Measurements from ENCODE around the gene RNLS. TPM values are rescaled to one million over a fixed set of nuclear protein-coding genes. Genes with fewer than 3 reads are reported as not detected.

RNLS gene
- total RNA-seq, 1 donor from 2014 or later: 12.1 TPM

- peak in 1 of 2 donors; percentile 70 for DNase-seq (ENCODE audit: low spot score in 2 of 2)
- Histone ChIP-seq H3K36me3 (no peaks in the 10 kb centered on the region), H3K4me3 (peak overlapping the region; percentile 29 to 31), H3K27me3 (no peaks in the 10 kb centered on the region), H3K4me1 (peaks cover 5 to 32% of the 10 kb centered on the region in 2 donors), H3K9me3 (no peaks in the 10 kb centered on the region), H3K27ac (peak overlapping the region; percentile 58 to 68)
- intact Hi-C loops (cut with DNase I): loop anchor here (5.0 kb wide), 1 partner anchor 382 kb away; the partner anchor contains the start of genes KLLN and PTEN
- TF ChIP-seq, protein P1, sequence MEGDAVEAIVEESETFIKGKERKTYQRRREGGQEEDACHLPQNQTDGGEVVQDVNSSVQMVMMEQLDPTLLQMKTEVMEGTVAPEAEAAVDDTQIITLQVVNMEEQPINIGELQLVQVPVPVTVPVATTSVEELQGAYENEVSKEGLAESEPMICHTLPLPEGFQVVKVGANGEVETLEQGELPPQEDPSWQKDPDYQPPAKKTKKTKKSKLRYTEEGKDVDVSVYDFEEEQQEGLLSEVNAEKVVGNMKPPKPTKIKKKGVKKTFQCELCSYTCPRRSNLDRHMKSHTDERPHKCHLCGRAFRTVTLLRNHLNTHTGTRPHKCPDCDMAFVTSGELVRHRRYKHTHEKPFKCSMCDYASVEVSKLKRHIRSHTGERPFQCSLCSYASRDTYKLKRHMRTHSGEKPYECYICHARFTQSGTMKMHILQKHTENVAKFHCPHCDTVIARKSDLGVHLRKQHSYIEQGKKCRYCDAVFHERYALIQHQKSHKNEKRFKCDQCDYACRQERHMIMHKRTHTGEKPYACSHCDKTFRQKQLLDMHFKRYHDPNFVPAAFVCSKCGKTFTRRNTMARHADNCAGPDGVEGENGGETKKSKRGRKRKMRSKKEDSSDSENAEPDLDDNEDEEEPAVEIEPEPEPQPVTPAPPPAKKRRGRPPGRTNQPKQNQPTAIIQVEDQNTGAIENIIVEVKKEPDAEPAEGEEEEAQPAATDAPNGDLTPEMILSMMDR (IDR thresholded peaks at IDR 0.05): no peak
These were observed 339.0 kb downstream of the RNLS start for GRCh38 chr10:88243836-88244730.

GRCh38 chr10:88243202-88243744 is 339.8 kb downstream of the RNLS start:
- DNase-seq (ENCODE audit: low spot score in 2 of 2): no peak
- Histone ChIP-seq H3K4me3 (peak overlapping the region; percentile 29 to 31), H3K27ac (peak overlapping the region; percentile 58 to 68), H3K27me3 (no peaks in the 10 kb centered on the region), H3K4me1 (peaks cover 5 to 34% of the 10 kb centered on the region in 2 donors), H3K36me3 (no peaks in the 10 kb centered on the region), H3K9me3 (no peaks in the 10 kb centered on the region)
- TF ChIP-seq, protein P1 (IDR thresholded peaks at IDR 0.05): no peak
- intact Hi-C loops (cut with DNase I): loop anchor here (5.0 kb wide), 1 partner anchor 381 kb away; the partner anchor contains the start of genes KLLN and PTEN

- intact Hi-C loops (cut with DNase I): loop anchor here (5.0 kb wide), 1 partner anchor 379 kb away; the partner anchor contains the start of genes KLLN and PTEN
- H3K4me1 ChIP-seq: peaks cover 5 to 32% of the 10 kb centered on the region in 2 donors
These were observed 341.6 kb downstream of the RNLS start for GRCh38 chr10:88241501-88241900.

DNA sequence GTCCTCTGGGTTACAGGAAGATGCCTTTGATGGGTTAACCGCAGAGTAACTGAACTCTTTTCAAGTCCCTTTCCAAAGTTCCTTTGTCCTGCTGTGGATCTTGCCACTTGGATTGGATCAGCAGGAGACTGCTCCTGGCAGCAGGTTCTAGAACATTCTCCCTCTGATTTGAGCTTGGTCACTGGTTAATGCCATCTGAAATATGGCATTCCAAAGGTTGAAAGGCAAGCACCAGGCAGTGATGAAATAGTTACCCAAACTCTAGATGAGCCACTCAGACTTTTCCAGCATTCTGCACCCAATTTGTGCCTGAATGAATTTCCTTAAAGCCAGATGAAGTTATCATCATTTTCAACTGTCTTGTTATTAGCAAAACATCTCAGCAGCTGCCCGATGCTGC is 343.9 kb downstream of the RNLS start:
- TF ChIP-seq, protein P1 (IDR thresholded peaks at IDR 0.05): no peak
- H3K27ac ChIP-seq: peak overlapping the region; percentile 36 to 51
- H3K36me3 ChIP-seq: no peaks in the 10 kb centered on the region
- intact Hi-C loops (cut with DNase I): no loop called here
- no peaks in the 10 kb centered on the region for H3K27me3 ChIP-seq
- no peak overlapping the region for H3K4me3 ChIP-seq
- peaks cover 0 to 23% of the 10 kb centered on the region in 2 donors for H3K4me1 ChIP-seq
- no peaks in the 10 kb centered on the region for H3K9me3 ChIP-seq
- no peak for DNase-seq (ENCODE audit: low spot score in 2 of 2)

More at GRCh38 chr10:88241501-88241900, 341.6 kb downstream of the RNLS start:
- no peaks in the 10 kb centered on the region for H3K9me3 ChIP-seq
- no peak overlapping the region for H3K4me3 ChIP-seq
- no peaks in the 10 kb centered on the region for H3K36me3 ChIP-seq
- no peak overlapping the region for H3K27ac ChIP-seq
- TF ChIP-seq, protein P1 (IDR thresholded peaks at IDR 0.05): no peak
- DNase-seq (ENCODE audit: low spot score in 2 of 2): no peak
- H3K27me3 ChIP-seq: no peaks in the 10 kb centered on the region

DNA sequence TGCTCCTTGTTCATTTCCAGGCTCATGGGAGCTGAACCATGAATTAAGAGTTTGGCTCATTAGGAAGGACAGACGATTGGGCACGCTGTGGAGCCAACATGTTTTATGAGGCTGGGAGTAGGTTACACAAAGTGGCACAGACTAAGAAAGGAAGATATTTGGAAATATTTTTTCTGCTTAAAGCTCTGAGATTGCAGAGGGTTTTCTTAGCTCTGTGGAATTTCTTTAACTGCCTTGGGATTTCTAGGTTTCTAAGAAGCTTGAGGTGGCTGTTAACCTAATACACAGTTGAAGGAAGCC is 344.6 kb downstream of the RNLS start:
- intact Hi-C loops (cut with DNase I): no loop called here
- TF ChIP-seq, protein P1 (IDR thresholded peaks at IDR 0.05): no peak
- H3K4me3 ChIP-seq: no peak overlapping the region
- H3K27me3 ChIP-seq: no peaks in the 10 kb centered on the region
- H3K4me1 ChIP-seq: peaks cover 0 to 18% of the 10 kb centered on the region in 2 donors
- H3K9me3 ChIP-seq: no peaks in the 10 kb centered on the region
- H3K27ac ChIP-seq: peak overlapping the region; percentile 36 to 51
- no peaks in the 10 kb centered on the region for H3K36me3 ChIP-seq
- DNase-seq (ENCODE audit: low spot score in 2 of 2): no peak

Data from ascending aorta (tissue), 2 donors.